HG02970 (cell line): ENCODE results near the gene CPAMD8.

Experiments used
- ATAC-seq: cut with Tn5 transposase; IDR thresholded peaks from one replicate; pipeline ENCODE4 v1.9.1; 2021; ENCODE audit warnings: mild to moderate bottlenecking, moderate library complexity, moderate number of reproducible peaks; ENCODE audit not compliant: unreplicated experiment, low FRiP score

CPAMD8 gene

GRCh38 chr19:16922949-16923348 is 103.7 kb downstream of the CPAMD8 start:
- ATAC-seq, result no peak

- no peak for ATAC-seq
Observed at GRCh38 chr19:16922592-16922934, 104.0 kb downstream of the CPAMD8 start.

- no peak for ATAC-seq
Observed at GRCh38 chr19:16921766-16922591, 104.6 kb downstream of the CPAMD8 start.

- no peak for ATAC-seq
Observed at GRCh38 chr19:16920816-16921529, 105.6 kb downstream of the CPAMD8 start.

- no peak for ATAC-seq
Observed at GRCh38 chr19:16919496-16919895, 107.1 kb downstream of the CPAMD8 start.

GRCh38 chr19:16917401-16917800 is 109.2 kb downstream of the CPAMD8 start:
- ATAC-seq, result no peak

GRCh38 chr19:16915734-16916133 is 110.9 kb downstream of the CPAMD8 start:
- ATAC-seq, result no peak

GRCh38 chr19:16915135-16915534 is 111.5 kb downstream of the CPAMD8 start:
- no peak for ATAC-seq

- ATAC-seq, result no peak
Observed at GRCh38 chr19:16914421-16914820, 112.2 kb downstream of the CPAMD8 start.

GRCh38 chr19:16912780-16913179 is 113.8 kb downstream of the CPAMD8 start:
- no peak for ATAC-seq

GRCh38 chr19:16911046-16911445 is 115.6 kb downstream of the CPAMD8 start:
- ATAC-seq, result no peak

- ATAC-seq, result no peak
Observed at GRCh38 chr19:16908759-16909158, 117.9 kb downstream of the CPAMD8 start.

GRCh38 chr19:16904599-16904998 is 122.0 kb downstream of the CPAMD8 start:
- no peak for ATAC-seq

- ATAC-seq, result no peak
Observed at GRCh38 chr19:16903347-16903746, 123.3 kb downstream of the CPAMD8 start.

GRCh38 chr19:16902545-16902944 is 124.1 kb downstream of the CPAMD8 start:
- ATAC-seq, result no peak

GRCh38 chr19:16901491-16902175 is 125.0 kb downstream of the CPAMD8 start:
- ATAC-seq, result no peak

GRCh38 chr19:16899566-16900075 is 127.0 kb downstream of the CPAMD8 start:
- ATAC-seq, result no peak

GRCh38 chr19:16898361-16899015 is 128.1 kb downstream of the CPAMD8 start:
- no peak for ATAC-seq

GRCh38 chr19:16897856-16898161 is 128.8 kb downstream of the CPAMD8 start:
- no peak for ATAC-seq

GRCh38 chr19:16897029-16897855 is 129.4 kb downstream of the CPAMD8 start:
- ATAC-seq, result peak; percentile 56
